Endothelial cell of umbilical vein (primary cell): ENCODE measurements around the gene DDX10. TPM values are rescaled to one million over a fixed set of nuclear protein-coding genes. Genes with fewer than 3 reads are reported as not detected.
"Not testable (repeated sequence)": the region's sequence is repeated elsewhere in the genome, so short reads cannot be mapped to it uniquely, and the experiment has no call there.

ENCODE experiments used
- BruUV-seq: library from RNA; stranded (reverse); fragments of 400-500 nt; replicated peaks from 2 replicates; lab custom pipeline; 2021; lab: Mats Ljungman, UMichigan
- CTCF ChIA-PET: fragments of 300-600, 350-600 bp; sonication (Branson Sonifier 250); formaldehyde crosslinking; loops from one replicate; lab custom pipeline; 2021; ENCODE audit warnings: antibody characterized with exemption, inconsistent platforms; lab: Charles Lee
- POLR2A ChIA-PET: fragments of 300-600, 350-600 bp; sonication (Branson Sonifier 250); formaldehyde crosslinking; loops from one replicate; lab custom pipeline; 2021; ENCODE audit warnings: antibody characterized with exemption, inconsistent platforms; lab: Charles Lee
- DNase-seq: peaks from one replicate; pipeline ENCODE4 v3.0.0-alpha.2; 2011; ENCODE audit warnings: low read depth, low spot score
- FAIRE-seq: peaks from 2 replicates; lab custom pipeline; 2011; peaks lifted over from hg19 to GRCh38; lab: Jason Lieb, UNC
- H2AFZ ChIP-seq: 2 replicates; pipeline ENCODE4 v1.6.0; 2012; ENCODE audit warnings: low read depth, low read length, control low read depth, inconsistent platforms
- H3K27ac ChIP-seq: 2 replicates; pipeline ENCODE4 v1.5.1; 2011; ENCODE audit warnings: low read depth, mild to moderate bottlenecking, control low read depth, low read length, moderate library complexity; ENCODE audit not compliant: insufficient read depth
- H3K27me3 ChIP-seq, 2 experiments: 2 replicates each; pipeline versions ENCODE4 v1.6.0 to v1.6.1; 2011; ENCODE audit warnings: low read length in 2 of 2, mixed read lengths in 1 of 2; ENCODE audit not compliant: control insufficient read depth in 2 of 2, insufficient read depth in 2 of 2
- H3K36me3 ChIP-seq, 2 experiments: 2 replicates in 1 of 2; 3 replicates in 1 of 2; pipeline ENCODE4 v1.5.1; 2011; ENCODE audit warnings: low read length in 2 of 2, mild to moderate bottlenecking in 1 of 2, moderate library complexity in 1 of 2; ENCODE audit not compliant: control insufficient read depth in 2 of 2, insufficient read depth in 2 of 2; ENCODE audit errors: extremely low read depth in 1 of 2
- H3K4me1 ChIP-seq: 3 replicates; pipeline ENCODE4 v1.5.1; 2011; ENCODE audit warnings: mild to moderate bottlenecking, low read length; ENCODE audit not compliant: control insufficient read depth, insufficient read depth; ENCODE audit errors: extremely low read depth
- H3K4me2 ChIP-seq: 2 replicates; pipeline ENCODE4 v1.6.1; 2011; ENCODE audit warnings: low read length, control low read depth, mixed read lengths; ENCODE audit not compliant: insufficient read depth
- H3K4me3 ChIP-seq, 3 experiments: fragments of 200-600 bp in 1 of 3; sonication (generic), shearing (Covaris generic) in 1 of 3; replicated peaks in 1 of 3; 2 replicates each; pipeline ENCODE4 v1.5.1; 2011 to 2016; ENCODE audit warnings: control low read depth in 3 of 3, low read length in 3 of 3, mild to moderate bottlenecking in 2 of 3, inconsistent platforms in 1 of 3, low read depth in 1 of 3, moderate library complexity in 1 of 3; ENCODE audit not compliant: insufficient read depth in 1 of 3
- H3K79me2 ChIP-seq: 2 replicates; pipeline ENCODE4 v1.6.0; 2012; ENCODE audit warnings: low read length, inconsistent platforms; ENCODE audit not compliant: control insufficient read depth, insufficient read depth
- H3K9ac ChIP-seq: replicated peaks from 2 replicates; pipeline ENCODE3; 2011; ENCODE audit warnings: low read length, control low read depth; ENCODE audit not compliant: insufficient read depth; ENCODE audit errors: extremely low read depth
- H3K9me1 ChIP-seq: replicated peaks from 3 replicates; pipeline ENCODE4 v1.6.0; 2011; ENCODE audit warnings: mild to moderate bottlenecking, low read length; ENCODE audit not compliant: control insufficient read depth, insufficient read depth; ENCODE audit errors: extremely low read depth
- H3K9me3 ChIP-seq: replicated peaks from 2 replicates; pipeline ENCODE4 v1.5.1; 2012; ENCODE audit warnings: low read length, inconsistent platforms; ENCODE audit not compliant: control insufficient read depth, insufficient read depth
- H4K20me1 ChIP-seq: replicated peaks from 2 replicates; pipeline ENCODE3; 2011; ENCODE audit warnings: mild to moderate bottlenecking, low read length; ENCODE audit not compliant: control insufficient read depth, insufficient read depth; ENCODE audit errors: extremely low read depth
- FOS ChIP-seq: IDR thresholded peaks from 2 replicates; pipeline ENCODE4 v1.6.1; 2011; ENCODE audit warnings: mild to moderate bottlenecking, low read length, moderate library complexity, borderline replicate concordance; ENCODE audit not compliant: insufficient read depth
- MYC ChIP-seq: IDR thresholded peaks from one replicate; pipeline ENCODE4 v1.6.1; 2011; ENCODE audit warnings: mild to moderate bottlenecking, low read depth, low read length
- POLR2A ChIP-seq: IDR thresholded peaks from 2 replicates; pipeline ENCODE4 v1.6.1; 2012; ENCODE audit warnings: low read depth, mild to moderate bottlenecking, control low read depth, low read length
- dilution Hi-C: fragments of 300-500 bp; cut with MboI; formaldehyde crosslinking; loops from one replicate; pipeline ENCODE4 v1.15.0; 2019; ENCODE audit warnings: low sequenced_read_pairs; ENCODE audit not compliant: extremely low pct_ligation_motif_present
- intact Hi-C: fragments of 100-400 bp; cut with micrococcal nuclease; formaldehyde crosslinking; loops from one replicate; pipeline ENCODE4 v1.10.0; 2022
- polyA plus RNA-seq, 4 experiments: library from polyadenylated mRNA; depleted of rRNA in 3 of 4; stranded (reverse) in 3 of 4; unstranded in 1 of 4; fragments of >200 nt; gene quantifications; 2 replicates each; pipeline versions ENCODE4 v1.2.1 to v1.2.3, GENCODE V29; 2011 to 2012; ENCODE audit warnings: missing spikeins in 1 of 4
- total RNA-seq: library from RNA; stranded (reverse); gene quantifications from 2 replicates; pipeline ENCODE4 v1.2.3, GENCODE V29; 2021
- TF ChIP-seq, protein P1 (sequence below), 2 donors: IDR thresholded peaks; 1 replicate in 1 of 2; 2 replicates in 1 of 2; pipeline ENCODE4 v1.5.1; 2011; ENCODE audit warnings: low read length in 2 of 2, mild to moderate bottlenecking in 2 of 2, moderate library complexity in 2 of 2, control low read depth in 1 of 2, inconsistent platforms in 1 of 2, low read depth in 1 of 2; ENCODE audit not compliant: insufficient read depth in 1 of 2; ENCODE audit errors: extremely low read depth in 1 of 2

DDX10 gene
- total and polyA plus RNA-seq, 2 donors (not counting 3 experiments of a cell fraction or from before 2014, with no cell fraction given), result 29.8 to 35.2 TPM

DNA sequence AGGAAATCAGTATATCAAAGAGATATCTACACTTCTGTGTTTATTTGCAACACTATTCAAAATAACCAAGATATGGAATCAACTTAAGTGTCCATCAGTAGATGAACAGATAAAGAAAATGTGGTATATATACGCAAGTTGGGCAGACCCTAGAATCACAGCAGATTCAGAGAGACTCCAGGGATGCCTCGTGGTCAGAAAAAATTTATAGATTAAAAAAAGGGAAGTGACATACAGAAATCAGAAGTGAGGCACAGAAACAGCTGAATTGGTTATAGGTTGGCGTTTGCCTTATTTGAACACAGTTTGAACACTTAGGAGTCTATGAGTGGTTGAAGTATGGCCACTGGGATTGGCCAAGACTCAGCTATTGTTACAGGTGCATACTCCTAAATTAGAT, 10.8 kb upstream of the DDX10 start:
- CTCF ChIA-PET, result interaction anchor here (1.6 to 11.4 kb wide), 3 partner anchors 17 to 737 kb away, joined by 3 to 144 read pairs (median 12); no protein-coding TSS in a partner anchor
- DNase-seq, H4K20me1 ChIP-seq, dilution Hi-C loops, H3K4me3 ChIP-seq, H3K79me2 ChIP-seq, FAIRE-seq, H3K36me3 ChIP-seq, H3K27ac ChIP-seq, H3K9ac ChIP-seq, H3K4me1 ChIP-seq, H3K4me2 ChIP-seq, H3K27me3 ChIP-seq, H3K9me3 ChIP-seq, intact Hi-C loops, H3K9me1 ChIP-seq, H2AFZ ChIP-seq, BruUV-seq, POLR2A ChIA-PET: not testable (repeated sequence)

DNA sequence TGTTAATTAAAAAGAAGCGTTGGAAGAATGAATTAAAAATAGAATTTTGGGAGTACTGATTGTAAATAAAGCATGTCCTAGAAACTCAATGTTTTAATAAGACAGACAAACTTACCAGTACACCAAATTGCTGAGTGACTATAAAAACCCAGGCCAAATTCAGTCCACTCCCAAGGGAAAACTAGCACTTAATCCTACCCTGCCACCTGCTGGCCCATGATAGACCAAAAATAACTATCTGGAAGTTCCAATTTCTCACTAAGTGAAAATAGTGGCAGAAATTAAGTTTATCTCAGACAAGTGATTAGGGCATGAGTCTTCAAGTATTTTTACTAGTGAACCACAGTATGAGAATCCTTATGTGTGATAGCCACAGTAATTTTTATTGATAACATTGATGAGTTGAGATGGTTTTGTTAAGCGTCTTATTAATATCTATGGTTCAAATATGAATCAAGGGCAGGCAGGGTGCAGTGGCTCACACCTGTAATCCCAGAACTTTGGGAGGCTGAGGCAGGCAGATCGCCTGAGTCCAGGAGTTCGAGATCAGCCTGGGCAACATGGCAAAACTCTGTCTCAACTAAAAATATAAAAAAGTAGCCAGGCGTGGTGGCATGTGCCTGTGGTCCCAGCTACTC, 9.8 kb upstream of the DDX10 start:
- ChIA-PET POLR2A (no interaction called here), CTCF (interaction anchor here (0.7 to 3.4 kb wide), 7 partner anchors 10 to 1042 kb away, joined by 4 to 32 read pairs (median 10); partner anchors contain the start of genes ATM, CUL5 and DDX10)
- Histone ChIP-seq H3K4me2 (no peak overlapping the region), H2AFZ (no peak overlapping the region), H3K4me1 (no peaks in the 10 kb centered on the region), H3K9me3 (no peaks in the 10 kb centered on the region), H3K36me3 (no peaks in the 10 kb centered on the region), H4K20me1 (no peaks in the 10 kb centered on the region), H3K79me2 (no peaks in the 10 kb centered on the region), H3K4me3 (no peak overlapping the region), H3K9me1 (no peaks in the 10 kb centered on the region), H3K9ac (no peak overlapping the region), H3K27ac (no peak overlapping the region), H3K27me3 (no peaks in the 10 kb centered on the region)
- BruUV-seq, result no TSS peak
- FAIRE-seq, result peak; percentile 60
- dilution Hi-C loops (no loop called here), intact Hi-C loops (no loop called here)
- TF ChIP-seq, protein P1, sequence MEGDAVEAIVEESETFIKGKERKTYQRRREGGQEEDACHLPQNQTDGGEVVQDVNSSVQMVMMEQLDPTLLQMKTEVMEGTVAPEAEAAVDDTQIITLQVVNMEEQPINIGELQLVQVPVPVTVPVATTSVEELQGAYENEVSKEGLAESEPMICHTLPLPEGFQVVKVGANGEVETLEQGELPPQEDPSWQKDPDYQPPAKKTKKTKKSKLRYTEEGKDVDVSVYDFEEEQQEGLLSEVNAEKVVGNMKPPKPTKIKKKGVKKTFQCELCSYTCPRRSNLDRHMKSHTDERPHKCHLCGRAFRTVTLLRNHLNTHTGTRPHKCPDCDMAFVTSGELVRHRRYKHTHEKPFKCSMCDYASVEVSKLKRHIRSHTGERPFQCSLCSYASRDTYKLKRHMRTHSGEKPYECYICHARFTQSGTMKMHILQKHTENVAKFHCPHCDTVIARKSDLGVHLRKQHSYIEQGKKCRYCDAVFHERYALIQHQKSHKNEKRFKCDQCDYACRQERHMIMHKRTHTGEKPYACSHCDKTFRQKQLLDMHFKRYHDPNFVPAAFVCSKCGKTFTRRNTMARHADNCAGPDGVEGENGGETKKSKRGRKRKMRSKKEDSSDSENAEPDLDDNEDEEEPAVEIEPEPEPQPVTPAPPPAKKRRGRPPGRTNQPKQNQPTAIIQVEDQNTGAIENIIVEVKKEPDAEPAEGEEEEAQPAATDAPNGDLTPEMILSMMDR (IDR thresholded peaks at IDR 0.05; ENCODE audit: extremely low read depth in 1 of 2, insufficient read depth in 1 of 2, low read depth in 1 of 2, low read length in 2 of 2), result peak; percentile 36 to 54
- TF ChIP-seq FOS (no peak), MYC (no peak), POLR2A (no peak)
- DNase-seq, result peak; percentile 47
